Uterus (tissue), 4 donors: ENCODE measurements around the gene SSBP3. TPM values are rescaled to one million over a fixed set of nuclear protein-coding genes. Genes with fewer than 3 reads are reported as not detected.
A peak's percentile ranks its signal among the peaks of the same experiment; 100 is the strongest.

ENCODE experiments used
- DNase-seq, 2 donors: peaks; one replicate each; pipeline ENCODE4 v3.0.0-alpha.2; 2019 to 2020
- H3K27ac ChIP-seq, 2 donors: fragments of 200-600 bp; sonication (generic); 1 replicate in 1 of 2; 2 replicates in 1 of 2; pipeline ENCODE4 v1.5.1; 2016 to 2018
- H3K27me3 ChIP-seq, 2 donors: fragments of 200-600 bp; sonication (generic); one replicate each; pipeline ENCODE4 v1.5.1; 2018 to 2019; ENCODE audit warnings: control low read depth in 1 of 2
- H3K36me3 ChIP-seq, 2 donors: fragments of 200-600 bp; sonication (generic); one replicate each; pipeline ENCODE4 v1.5.1; 2019; ENCODE audit warnings: control low read depth in 1 of 2
- H3K4me1 ChIP-seq, 2 donors: fragments of 200-600 bp; sonication (generic); one replicate each; pipeline ENCODE4 v1.5.1; 2018 to 2019; ENCODE audit warnings: control low read depth in 1 of 2
- H3K4me3 ChIP-seq, 2 donors: fragments of 200-600 bp; sonication (generic); 1 replicate in 1 of 2; 2 replicates in 1 of 2; pipeline ENCODE4 v1.5.1; 2018 to 2019; ENCODE audit warnings: mild to moderate bottlenecking in 1 of 2
- H3K9me3 ChIP-seq, 2 donors: fragments of 200-600 bp; sonication (generic); one replicate each; pipeline ENCODE4 v1.5.1; 2019; ENCODE audit warnings: control low read depth in 1 of 2
- CTCF ChIP-seq, 4 experiments: fragments of 200-600 bp in 2 of 4; fragments of 450-650 bp in 2 of 4; sonication (generic) in 2 of 4; IDR thresholded peaks; one replicate each; pipeline ENCODE4 v1.5.1; 2016 to 2019; ENCODE audit warnings: antibody characterized with exemption in 4 of 4, mild to moderate bottlenecking in 2 of 4, moderate library complexity in 1 of 4
- POLR2A ChIP-seq, 2 donors: fragments of 450-650 bp; IDR thresholded peaks; one replicate each; pipeline ENCODE4 v1.6.1; 2016; ENCODE audit warnings: antibody characterized with exemption in 2 of 2, mild to moderate bottlenecking in 1 of 2, moderate library complexity in 1 of 2
- intact Hi-C: fragments of 100-400 bp; cut with DNase I; formaldehyde crosslinking; loops from one replicate; pipeline ENCODE4 v1.15.1; 2023; ENCODE audit warnings: low total_unique reads
- total RNA-seq, 4 donors: library from RNA; depleted of rRNA in 3 of 4; stranded (reverse); fragments of >200 nt in 3 of 4; gene quantifications; one replicate each; pipeline versions ENCODE4 v1.1.0 to v1.2.4, GENCODE V29; 2014 to 2023
- donor health status: DM: yes; HTN: yes; CAD: no.

SSBP3 gene
- total RNA-seq, 4 donors from 2014 or later = 19.7 to 125 (median 31.4) TPM

GRCh38 chr1:54292002-54292911 is 113.9 kb downstream of the SSBP3 start:
- TF ChIP-seq CTCF (IDR thresholded peaks at IDR 0.05) (no peak), POLR2A (IDR thresholded peaks at IDR 0.05) (no peak)
- H3K27me3 ChIP-seq = no peaks in the 10 kb centered on the region
- H3K4me3 ChIP-seq = no peak overlapping the region
- DNase-seq = no peak
- peak overlapping the region; percentile 72 to 88 for H3K27ac ChIP-seq
- H3K9me3 ChIP-seq = no peaks in the 10 kb centered on the region
- intact Hi-C loops = no loop called here
- H3K36me3 ChIP-seq = no peaks in the 10 kb centered on the region
- peaks cover 0 to 36% of the 10 kb centered on the region in 2 donors for H3K4me1 ChIP-seq

- H3K9me3 ChIP-seq = no peaks in the 10 kb centered on the region
- no peak for DNase-seq
- peaks cover 0 to 43% of the 10 kb centered on the region in 2 donors for H3K4me1 ChIP-seq
- intact Hi-C loops = no loop called here
- TF ChIP-seq CTCF (IDR thresholded peaks at IDR 0.05) (no peak), POLR2A (IDR thresholded peaks at IDR 0.05) (no peak)
- peak overlapping the region; percentile 72 to 88 for H3K27ac ChIP-seq
- H3K36me3 ChIP-seq = no peaks in the 10 kb centered on the region
- H3K4me3 ChIP-seq = no peak overlapping the region
- H3K27me3 ChIP-seq = no peaks in the 10 kb centered on the region
Measured at GRCh38 chr1:54291276-54292001, 114.8 kb downstream of the SSBP3 start.

GRCh38 chr1:54290506-54291184 is 115.5 kb downstream of the SSBP3 start:
- H3K36me3 ChIP-seq = no peaks in the 10 kb centered on the region
- no peak for DNase-seq
- peaks cover 0 to 47% of the 10 kb centered on the region in 2 donors for H3K4me1 ChIP-seq
- intact Hi-C loops = no loop called here
- H3K9me3 ChIP-seq = no peaks in the 10 kb centered on the region
- H3K27me3 ChIP-seq = no peaks in the 10 kb centered on the region
- TF ChIP-seq POLR2A (IDR thresholded peaks at IDR 0.05) (no peak), CTCF (IDR thresholded peaks at IDR 0.05) (no peak)
- H3K4me3 ChIP-seq = no peak overlapping the region
- H3K27ac ChIP-seq = peak overlapping the region; percentile 72 to 88

GRCh38 chr1:54289712-54290233 is 116.4 kb downstream of the SSBP3 start:
- Histone ChIP-seq H3K4me3 (no peak overlapping the region), H3K4me1 (peaks cover 0 to 47% of the 10 kb centered on the region in 2 donors), H3K9me3 (no peaks in the 10 kb centered on the region), H3K36me3 (no peaks in the 10 kb centered on the region), H3K27ac (peak overlapping the region; percentile 72 to 88), H3K27me3 (no peaks in the 10 kb centered on the region)
- intact Hi-C loops = no loop called here
- TF ChIP-seq POLR2A (IDR thresholded peaks at IDR 0.05) (no peak), CTCF (IDR thresholded peaks at IDR 0.05) (no peak)
- DNase-seq = no peak
